Nephron progenitor cell (in vitro differentiated cells): ENCODE measurements around the gene ZNF547.
A peak's percentile ranks its signal among the peaks of the same experiment; 100 is the strongest.

Experiments used
- DNase-seq: peaks from one replicate; pipeline ENCODE4 v3.0.0; 2021
- H3K27ac Mint-ChIP-seq: 2 replicates; pipeline ENCODE4 v1.8.0; 2021; ENCODE audit warnings: mild to moderate bottlenecking, moderate library complexity, mixed read lengths
- H3K27me3 Mint-ChIP-seq: 2 replicates; pipeline ENCODE4 v1.8.0; 2021; ENCODE audit warnings: mild to moderate bottlenecking, low read depth, mixed read lengths; ENCODE audit not compliant: poor library complexity
- H3K36me3 Mint-ChIP-seq: 2 replicates; pipeline ENCODE4 v1.8.0; 2021; ENCODE audit warnings: low read depth, mixed read lengths
- H3K4me1 Mint-ChIP-seq: 2 replicates; pipeline ENCODE4 v1.8.0; 2021; ENCODE audit warnings: mixed read lengths
- H3K4me3 Mint-ChIP-seq: 2 replicates; pipeline ENCODE4 v1.8.0; 2021; ENCODE audit warnings: mild to moderate bottlenecking, moderate library complexity, mixed read lengths
- H3K9me3 Mint-ChIP-seq: 2 replicates; pipeline ENCODE4 v1.8.0; 2021; ENCODE audit warnings: mild to moderate bottlenecking, moderate library complexity, mixed read lengths
- CTCF ChIP-seq: fragments of 200-600 bp; sonication (generic); IDR thresholded peaks from 2 replicates; pipeline ENCODE4 v1.5.0; 2021; ENCODE audit warnings: antibody characterized with exemption

ZNF547 gene

GRCh38 chr19:57410877-57411671 is 47.7 kb downstream of the ZNF547 start, which contains the start of gene ZNF17:
ZNF17 (plus strand) TSS chr19:57411161; CDS start chr19:57413616, 2,455 bp downstream.
- no peak for TF ChIP-seq CTCF
- Mint-ChIP-seq H3K27me3 (peaks cover 11% of the 10 kb centered on the region), H3K4me1 (peaks cover 16% of the 10 kb centered on the region), H3K9me3 (no peaks in the 10 kb centered on the region), H3K27ac (peak within 1 kb of the TSS; percentile 12), H3K36me3 (peaks cover 24% of the 10 kb centered on the region), H3K4me3 (peak within 1 kb of the TSS; percentile 94)
- DNase-seq, result peak; percentile 90

- DNase-seq, result no peak
- H3K9me3 Mint-ChIP-seq, result peaks cover 28% of the 10 kb centered on the region
- no peak overlapping the region for H3K4me3 Mint-ChIP-seq
- no peak overlapping the region for H3K27ac Mint-ChIP-seq
- H3K4me1 Mint-ChIP-seq, result no peaks in the 10 kb centered on the region
- TF ChIP-seq CTCF, result no peak
- H3K27me3 Mint-ChIP-seq, result no peaks in the 10 kb centered on the region
- peaks cover 76% of the 10 kb centered on the region for H3K36me3 Mint-ChIP-seq
Observed at GRCh38 chr19:57419439-57419838, 56.1 kb downstream of the ZNF547 start.

DNA sequence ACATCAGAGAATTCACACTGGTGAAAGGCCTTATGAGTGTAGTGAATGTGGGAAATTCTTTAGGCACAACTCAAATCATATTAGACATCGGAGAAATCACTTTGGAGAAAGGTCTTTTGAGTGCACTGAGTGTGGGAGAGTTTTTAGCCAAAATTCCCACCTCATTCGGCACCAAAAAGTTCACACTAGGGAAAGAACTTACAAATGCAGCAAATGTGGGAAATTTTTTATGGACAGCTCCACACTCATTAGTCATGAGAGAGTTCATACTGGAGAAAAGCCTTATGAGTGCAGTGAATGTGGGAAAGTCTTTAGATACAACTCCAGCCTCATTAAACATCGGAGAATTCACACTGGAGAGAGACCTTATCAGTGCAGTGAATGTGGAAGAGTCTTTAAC is 57.7 kb downstream of the ZNF547 start:
- Mint-ChIP-seq H3K4me1 (no peaks in the 10 kb centered on the region), H3K27ac (no peak overlapping the region), H3K36me3 (peaks cover 67% of the 10 kb centered on the region), H3K9me3 (peaks cover 28% of the 10 kb centered on the region), H3K27me3 (no peaks in the 10 kb centered on the region), H3K4me3 (no peak overlapping the region)
- no peak for DNase-seq
- TF ChIP-seq CTCF, result no peak
